Endothelial cell of umbilical vein (primary cell): Measurements from ENCODE around the gene IFI6. TPM values are rescaled to one million over a fixed set of nuclear protein-coding genes. Genes with fewer than 3 reads are reported as not detected.
"Not testable (repeated sequence)": the region's sequence is repeated elsewhere in the genome, so short reads cannot be mapped to it uniquely, and the experiment has no call there.

Experiments
- BruUV-seq: library from RNA; stranded (reverse); fragments of 400-500 nt; replicated peaks from 2 replicates; lab custom pipeline; 2021; lab: Mats Ljungman, UMichigan
- CTCF ChIA-PET: fragments of 300-600, 350-600 bp; sonication (Branson Sonifier 250); formaldehyde crosslinking; loops from one replicate; lab custom pipeline; 2021; ENCODE audit warnings: antibody characterized with exemption, inconsistent platforms; lab: Charles Lee
- POLR2A ChIA-PET: fragments of 300-600, 350-600 bp; sonication (Branson Sonifier 250); formaldehyde crosslinking; loops from one replicate; lab custom pipeline; 2021; ENCODE audit warnings: antibody characterized with exemption, inconsistent platforms; lab: Charles Lee
- DNase-seq: peaks from one replicate; pipeline ENCODE4 v3.0.0-alpha.2; 2011; ENCODE audit warnings: low read depth, low spot score
- FAIRE-seq: peaks from 2 replicates; lab custom pipeline; 2011; peaks lifted over from hg19 to GRCh38; lab: Jason Lieb, UNC
- H2AFZ ChIP-seq: 2 replicates; pipeline ENCODE4 v1.6.0; 2012; ENCODE audit warnings: low read depth, low read length, control low read depth, inconsistent platforms
- H3K27ac ChIP-seq: 2 replicates; pipeline ENCODE4 v1.5.1; 2011; ENCODE audit warnings: low read depth, mild to moderate bottlenecking, control low read depth, low read length, moderate library complexity; ENCODE audit not compliant: insufficient read depth
- H3K27me3 ChIP-seq, 2 experiments: 2 replicates each; pipeline versions ENCODE4 v1.6.0 to v1.6.1; 2011; ENCODE audit warnings: low read length in 2 of 2, mixed read lengths in 1 of 2; ENCODE audit not compliant: control insufficient read depth in 2 of 2, insufficient read depth in 2 of 2
- H3K36me3 ChIP-seq, 2 experiments: 2 replicates in 1 of 2; 3 replicates in 1 of 2; pipeline ENCODE4 v1.5.1; 2011; ENCODE audit warnings: low read length in 2 of 2, mild to moderate bottlenecking in 1 of 2, moderate library complexity in 1 of 2; ENCODE audit not compliant: control insufficient read depth in 2 of 2, insufficient read depth in 2 of 2; ENCODE audit errors: extremely low read depth in 1 of 2
- H3K4me1 ChIP-seq: 3 replicates; pipeline ENCODE4 v1.5.1; 2011; ENCODE audit warnings: mild to moderate bottlenecking, low read length; ENCODE audit not compliant: control insufficient read depth, insufficient read depth; ENCODE audit errors: extremely low read depth
- H3K4me2 ChIP-seq: 2 replicates; pipeline ENCODE4 v1.6.1; 2011; ENCODE audit warnings: low read length, control low read depth, mixed read lengths; ENCODE audit not compliant: insufficient read depth
- H3K4me3 ChIP-seq, 3 experiments: fragments of 200-600 bp in 1 of 3; sonication (generic), shearing (Covaris generic) in 1 of 3; replicated peaks in 1 of 3; 2 replicates each; pipeline ENCODE4 v1.5.1; 2011 to 2016; ENCODE audit warnings: control low read depth in 3 of 3, low read length in 3 of 3, mild to moderate bottlenecking in 2 of 3, inconsistent platforms in 1 of 3, low read depth in 1 of 3, moderate library complexity in 1 of 3; ENCODE audit not compliant: insufficient read depth in 1 of 3
- H3K79me2 ChIP-seq: 2 replicates; pipeline ENCODE4 v1.6.0; 2012; ENCODE audit warnings: low read length, inconsistent platforms; ENCODE audit not compliant: control insufficient read depth, insufficient read depth
- H3K9ac ChIP-seq: replicated peaks from 2 replicates; pipeline ENCODE3; 2011; ENCODE audit warnings: low read length, control low read depth; ENCODE audit not compliant: insufficient read depth; ENCODE audit errors: extremely low read depth
- H3K9me1 ChIP-seq: replicated peaks from 3 replicates; pipeline ENCODE4 v1.6.0; 2011; ENCODE audit warnings: mild to moderate bottlenecking, low read length; ENCODE audit not compliant: control insufficient read depth, insufficient read depth; ENCODE audit errors: extremely low read depth
- H3K9me3 ChIP-seq: replicated peaks from 2 replicates; pipeline ENCODE4 v1.5.1; 2012; ENCODE audit warnings: low read length, inconsistent platforms; ENCODE audit not compliant: control insufficient read depth, insufficient read depth
- H4K20me1 ChIP-seq: replicated peaks from 2 replicates; pipeline ENCODE3; 2011; ENCODE audit warnings: mild to moderate bottlenecking, low read length; ENCODE audit not compliant: control insufficient read depth, insufficient read depth; ENCODE audit errors: extremely low read depth
- EZH2 ChIP-seq: IDR thresholded peaks from 2 replicates; pipeline ENCODE4 v1.6.1; 2012; ENCODE audit warnings: borderline replicate concordance, low read depth, mild to moderate bottlenecking, moderate library complexity, low read length, inconsistent platforms; ENCODE audit not compliant: severe bottlenecking
- FOS ChIP-seq: IDR thresholded peaks from 2 replicates; pipeline ENCODE4 v1.6.1; 2011; ENCODE audit warnings: mild to moderate bottlenecking, low read length, moderate library complexity, borderline replicate concordance; ENCODE audit not compliant: insufficient read depth
- GATA2 ChIP-seq: IDR thresholded peaks from 2 replicates; pipeline ENCODE4 v1.7.0; 2011; ENCODE audit warnings: low read depth, mild to moderate bottlenecking, moderate library complexity, mixed read lengths, low read length; ENCODE audit not compliant: insufficient read length, insufficient read depth
- JUN ChIP-seq: IDR thresholded peaks from 2 replicates; pipeline ENCODE4 v1.6.1; 2011; ENCODE audit warnings: borderline replicate concordance, low read depth; ENCODE audit not compliant: insufficient read length, insufficient read depth
- MAX ChIP-seq: IDR thresholded peaks from 2 replicates; pipeline ENCODE4 v1.6.1; 2011; ENCODE audit not compliant: insufficient read depth, insufficient read length
- MYC ChIP-seq: IDR thresholded peaks from one replicate; pipeline ENCODE4 v1.6.1; 2011; ENCODE audit warnings: mild to moderate bottlenecking, low read depth, low read length
- POLR2A ChIP-seq: IDR thresholded peaks from 2 replicates; pipeline ENCODE4 v1.6.1; 2012; ENCODE audit warnings: low read depth, mild to moderate bottlenecking, control low read depth, low read length
- POLR2AphosphoS5 ChIP-seq: IDR thresholded peaks from 2 replicates; pipeline ENCODE4 v1.6.1; 2012; ENCODE audit warnings: low read depth, mild to moderate bottlenecking, control low read depth, low read length, moderate library complexity; ENCODE audit not compliant: insufficient read depth
- dilution Hi-C: fragments of 300-500 bp; cut with MboI; formaldehyde crosslinking; loops from one replicate; pipeline ENCODE4 v1.15.0; 2019; ENCODE audit warnings: low sequenced_read_pairs; ENCODE audit not compliant: extremely low pct_ligation_motif_present
- intact Hi-C: fragments of 100-400 bp; cut with micrococcal nuclease; formaldehyde crosslinking; loops from one replicate; pipeline ENCODE4 v1.10.0; 2022
- polyA plus RNA-seq, 4 experiments: library from polyadenylated mRNA; depleted of rRNA in 3 of 4; stranded (reverse) in 3 of 4; unstranded in 1 of 4; fragments of >200 nt; gene quantifications; 2 replicates each; pipeline versions ENCODE4 v1.2.1 to v1.2.3, GENCODE V29; 2011 to 2012; ENCODE audit warnings: missing spikeins in 1 of 4
- total RNA-seq: library from RNA; stranded (reverse); gene quantifications from 2 replicates; pipeline ENCODE4 v1.2.3, GENCODE V29; 2021
- TF ChIP-seq, protein P1 (sequence below), 2 donors: IDR thresholded peaks; 1 replicate in 1 of 2; 2 replicates in 1 of 2; pipeline ENCODE4 v1.5.1; 2011; ENCODE audit warnings: low read length in 2 of 2, mild to moderate bottlenecking in 2 of 2, moderate library complexity in 2 of 2, control low read depth in 1 of 2, inconsistent platforms in 1 of 2, low read depth in 1 of 2; ENCODE audit not compliant: insufficient read depth in 1 of 2; ENCODE audit errors: extremely low read depth in 1 of 2

The IFI6 gene
- total and polyA plus RNA-seq, 2 donors (not counting 3 experiments of a cell fraction or from before 2014, with no cell fraction given) = 28.4 to 47.9 TPM

GRCh38 chr1:27628712-27629111 lies 43.3 kb downstream of the IFI6 start:
- no peak overlapping the region for H3K9ac ChIP-seq
- H3K27ac ChIP-seq = no peak overlapping the region
- CTCF ChIA-PET = interaction anchor here (0.7 to 3.2 kb wide), 9 partner anchors 13 to 72 kb away, joined by 3 to 19 read pairs (median 4); no protein-coding TSS in a partner anchor
- dilution Hi-C loops (no loop called here), intact Hi-C loops (no loop called here)
- peaks cover 15% of the 10 kb centered on the region for H3K4me1 ChIP-seq
- POLR2A ChIA-PET = no interaction called here
- FAIRE-seq (no peak), DNase-seq (no peak)
- no peak overlapping the region for H2AFZ ChIP-seq
- H3K4me2 ChIP-seq = no peak overlapping the region
- TF ChIP-seq POLR2A (no peak), POLR2AphosphoS5 (no peak), FOS (no peak), MYC (no peak), MAX (no peak), EZH2 (no peak), GATA2 (no peak), JUN (no peak)
- TF ChIP-seq, protein P1, sequence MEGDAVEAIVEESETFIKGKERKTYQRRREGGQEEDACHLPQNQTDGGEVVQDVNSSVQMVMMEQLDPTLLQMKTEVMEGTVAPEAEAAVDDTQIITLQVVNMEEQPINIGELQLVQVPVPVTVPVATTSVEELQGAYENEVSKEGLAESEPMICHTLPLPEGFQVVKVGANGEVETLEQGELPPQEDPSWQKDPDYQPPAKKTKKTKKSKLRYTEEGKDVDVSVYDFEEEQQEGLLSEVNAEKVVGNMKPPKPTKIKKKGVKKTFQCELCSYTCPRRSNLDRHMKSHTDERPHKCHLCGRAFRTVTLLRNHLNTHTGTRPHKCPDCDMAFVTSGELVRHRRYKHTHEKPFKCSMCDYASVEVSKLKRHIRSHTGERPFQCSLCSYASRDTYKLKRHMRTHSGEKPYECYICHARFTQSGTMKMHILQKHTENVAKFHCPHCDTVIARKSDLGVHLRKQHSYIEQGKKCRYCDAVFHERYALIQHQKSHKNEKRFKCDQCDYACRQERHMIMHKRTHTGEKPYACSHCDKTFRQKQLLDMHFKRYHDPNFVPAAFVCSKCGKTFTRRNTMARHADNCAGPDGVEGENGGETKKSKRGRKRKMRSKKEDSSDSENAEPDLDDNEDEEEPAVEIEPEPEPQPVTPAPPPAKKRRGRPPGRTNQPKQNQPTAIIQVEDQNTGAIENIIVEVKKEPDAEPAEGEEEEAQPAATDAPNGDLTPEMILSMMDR (IDR thresholded peaks at IDR 0.05; ENCODE audit: extremely low read depth in 1 of 2, insufficient read depth in 1 of 2, low read depth in 1 of 2, low read length in 2 of 2) = no peak
- no TSS peak for BruUV-seq
- H3K9me1 ChIP-seq = no peaks in the 10 kb centered on the region
- no peaks in the 10 kb centered on the region for H3K9me3 ChIP-seq
- no peaks in the 10 kb centered on the region for H3K79me2 ChIP-seq
- H3K36me3 ChIP-seq = no peaks in the 10 kb centered on the region
- no peaks in the 10 kb centered on the region for H4K20me1 ChIP-seq
- no peak overlapping the region for H3K4me3 ChIP-seq
- no peaks in the 10 kb centered on the region for H3K27me3 ChIP-seq

- H4K20me1 ChIP-seq, DNase-seq, H3K4me3 ChIP-seq, dilution Hi-C loops, H3K27me3 ChIP-seq, H3K4me2 ChIP-seq, POLR2A ChIA-PET, H3K27ac ChIP-seq, H3K36me3 ChIP-seq, H3K79me2 ChIP-seq, H3K9me1 ChIP-seq, H3K9me3 ChIP-seq, FAIRE-seq, intact Hi-C loops, H2AFZ ChIP-seq, H3K9ac ChIP-seq, BruUV-seq: not testable (repeated sequence)
- peaks cover 14% of the 10 kb centered on the region for H3K4me1 ChIP-seq
- CTCF ChIA-PET = interaction anchor here (1.2 to 3.2 kb wide), 7 partner anchors 12 to 71 kb away, joined by 3 to 19 read pairs (median 5); no protein-coding TSS in a partner anchor
Measured at GRCh38 chr1:27627733-27628132, 44.3 kb downstream of the IFI6 start.
